Kidney tubule cell (primary cell): ENCODE results near the gene NETO2.

Experiments used
- DNase-seq: peaks from one replicate; pipeline ENCODE4 v3.0.0-alpha.2; 2018; ENCODE audit warnings: low spot score

Gene NETO2

DNA sequence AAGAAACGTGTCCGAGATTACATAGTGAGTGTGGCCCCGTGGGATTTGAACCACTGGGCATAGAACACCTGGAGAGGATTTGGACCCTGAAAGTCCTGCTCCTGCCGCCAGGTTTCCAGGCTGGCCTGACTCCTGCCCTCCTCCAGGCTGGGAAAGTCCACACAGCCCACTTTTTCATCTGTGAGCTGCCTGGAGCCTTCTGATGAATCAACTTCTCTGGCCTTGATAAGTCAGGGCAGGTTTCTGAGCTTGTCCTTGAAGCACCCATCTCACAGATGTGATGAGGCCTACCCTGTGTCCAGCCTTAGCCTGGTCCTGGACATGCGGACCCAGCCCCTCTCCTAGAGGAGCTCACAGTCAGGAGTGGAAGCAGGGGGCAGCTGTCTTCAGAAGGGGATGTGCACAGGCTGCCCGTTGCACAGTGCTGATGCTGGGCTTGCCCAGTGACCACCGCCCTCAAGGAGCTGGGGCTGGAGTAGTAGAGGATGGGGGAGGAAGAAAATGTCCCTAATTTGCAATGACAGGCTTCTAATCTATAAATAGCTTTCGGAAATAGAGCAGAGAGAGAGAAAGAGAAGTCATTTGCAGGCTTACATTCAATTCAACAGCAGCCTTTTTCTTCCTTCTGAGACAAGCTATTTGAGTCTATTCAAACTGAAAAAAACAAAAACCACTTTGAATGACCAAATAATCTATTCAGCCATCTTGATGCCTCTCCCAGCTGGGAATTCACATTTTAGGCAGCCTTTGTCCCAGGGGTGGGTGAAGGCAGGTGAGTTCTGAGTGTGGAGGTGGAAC, 96.8 kb downstream of the NETO2 start:
- no peak for DNase-seq

GRCh38 chr16:47045459-47045858, 98.3 kb downstream of the NETO2 start:
- DNase-seq: no peak

DNA sequence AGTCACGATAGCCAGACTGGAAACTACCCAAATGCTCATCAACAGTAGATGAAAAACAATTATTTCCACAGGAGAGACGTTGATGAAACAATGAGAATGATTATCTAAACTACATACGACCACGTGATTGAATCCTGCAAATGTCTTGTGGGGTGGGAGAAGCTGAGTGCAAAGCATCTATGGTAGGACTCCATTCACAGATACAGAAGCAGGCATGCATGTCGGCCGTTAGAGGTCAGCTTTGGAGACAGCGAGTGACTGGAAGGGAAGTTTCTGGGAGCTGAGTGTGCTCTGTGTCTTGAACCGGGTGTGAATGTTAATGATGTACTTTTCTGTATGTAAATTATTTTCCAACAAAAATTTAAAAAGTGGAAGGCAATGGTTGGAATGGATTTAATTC, 98.7 kb downstream of the NETO2 start:
- peak; percentile 74 for DNase-seq

- DNase-seq: no peak
Measured at GRCh38 chr16:47043970-47044684, 99.6 kb downstream of the NETO2 start.

GRCh38 chr16:47043200-47043599, 100.5 kb downstream of the NETO2 start:
- no peak for DNase-seq

- DNase-seq: peak; percentile 80
Measured at GRCh38 chr16:47037746-47038458, 105.8 kb downstream of the NETO2 start.

DNA sequence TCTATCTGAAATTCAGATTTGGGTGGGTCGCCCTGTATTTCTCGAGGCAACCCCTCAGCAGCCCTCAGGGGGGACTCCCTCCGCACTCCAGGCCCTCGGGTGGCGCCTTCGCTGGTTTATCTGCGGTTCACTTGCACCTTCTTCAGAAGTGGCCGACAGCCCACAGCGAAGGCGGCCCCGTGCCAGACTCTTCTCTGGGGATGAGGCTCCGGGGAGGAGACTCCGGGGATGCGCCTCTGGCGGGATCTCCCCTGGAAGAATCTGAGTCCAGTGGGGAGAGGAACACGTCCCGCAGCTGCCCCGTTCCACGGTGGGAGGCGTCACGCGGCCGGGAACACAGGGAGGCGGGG, 106.4 kb downstream of the NETO2 start:
- peak; percentile 6 for DNase-seq

GRCh38 chr16:47036201-47036600, 107.5 kb downstream of the NETO2 start:
- no peak for DNase-seq

DNA sequence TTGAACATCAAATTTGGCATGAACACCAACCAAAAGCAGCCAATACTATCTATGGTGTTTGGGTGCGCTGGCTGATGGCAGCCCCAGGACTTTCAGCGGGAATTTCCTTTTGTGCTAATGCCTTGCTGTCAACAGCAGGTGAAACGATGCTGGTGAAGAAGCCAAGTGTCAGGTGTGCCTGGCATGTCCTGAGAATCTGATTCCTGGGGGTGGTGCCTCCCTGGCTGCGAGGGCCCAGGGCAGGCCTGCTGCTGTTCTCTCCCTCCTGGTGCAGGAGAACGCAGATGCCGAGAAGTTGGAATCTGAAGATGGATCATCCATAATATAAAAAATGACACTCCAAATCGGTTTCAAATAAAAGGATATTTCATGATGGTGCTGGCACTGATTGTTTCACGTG, 108.3 kb downstream of the NETO2 start:
- no peak for DNase-seq

GRCh38 chr16:47034455-47034854, 109.3 kb downstream of the NETO2 start:
- DNase-seq: no peak

DNA sequence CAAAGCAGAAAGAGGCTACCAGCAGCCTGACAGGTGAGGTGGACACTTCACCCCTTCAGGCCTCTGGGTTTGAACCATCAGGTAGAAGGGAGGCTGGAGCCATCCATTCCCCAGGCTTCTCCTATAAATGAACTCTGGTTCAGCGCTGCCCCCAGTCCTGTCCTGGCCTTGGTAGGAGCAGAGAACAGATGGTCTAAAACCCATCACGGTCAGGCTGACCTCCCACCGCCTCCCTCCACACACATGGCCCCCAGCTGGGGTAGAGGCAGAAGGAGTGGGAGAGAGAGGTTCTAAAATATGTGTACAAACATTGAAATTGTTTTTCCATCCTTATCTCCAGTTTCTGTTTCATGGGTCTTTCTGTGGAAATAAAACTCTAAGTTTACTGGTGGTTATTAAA, 110.6 kb downstream of the NETO2 start:
- no peak for DNase-seq

DNA sequence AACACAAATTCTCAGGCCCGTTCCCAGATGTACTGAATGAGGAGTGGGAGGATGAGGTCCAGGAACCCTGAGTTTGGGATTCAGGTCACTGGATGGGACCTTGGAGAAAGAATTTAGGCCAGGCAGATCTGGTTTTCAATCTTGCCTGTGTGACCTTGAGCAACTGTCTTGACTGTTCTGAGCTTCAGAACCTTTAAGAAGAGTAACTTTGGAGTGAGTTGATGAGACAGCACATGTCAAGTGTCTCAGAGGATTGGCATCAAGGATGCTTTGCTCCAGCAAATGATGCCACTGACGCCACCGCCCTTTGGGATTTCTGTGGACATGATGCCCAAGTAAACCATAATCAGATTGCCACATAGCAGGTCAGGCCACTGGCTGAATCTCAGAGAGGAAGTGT, 114.0 kb downstream of the NETO2 start:
- DNase-seq: no peak

DNA sequence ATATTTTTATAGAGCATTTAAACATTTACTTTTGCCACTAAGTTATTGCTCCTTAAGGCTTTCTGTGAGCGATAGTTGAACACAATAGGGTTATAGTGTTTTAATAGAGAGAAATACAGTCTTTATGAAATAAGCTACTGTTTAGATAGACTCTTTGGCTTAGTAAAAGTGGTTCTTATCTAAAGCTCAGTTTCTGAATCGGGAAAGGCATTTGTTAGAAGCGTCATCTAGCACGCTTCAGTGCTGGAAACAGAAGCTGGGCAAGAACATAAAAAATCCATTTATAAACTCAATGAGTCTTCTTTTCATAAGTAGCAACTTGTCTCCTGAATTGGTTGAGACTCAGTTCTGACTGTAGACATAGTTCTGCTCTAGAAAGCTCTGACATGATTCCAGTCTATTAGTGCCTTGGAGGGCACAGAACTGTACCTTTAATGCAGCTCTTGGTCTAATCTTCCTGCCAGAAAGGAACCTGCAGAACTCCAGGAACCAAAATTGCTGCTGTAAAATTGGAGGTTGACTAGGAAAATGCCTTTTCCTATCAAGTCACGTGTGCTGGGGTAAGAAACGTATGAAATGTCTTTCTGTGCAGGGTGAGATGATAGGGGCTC, 114.9 kb downstream of the NETO2 start:
- DNase-seq: no peak
